SU-DHL-6 (cell line): ENCODE results near the gene BTBD2.

Source experiments
- EZH2phosphoT487 ChIP-seq: fragments of 200-600 bp; sonication (generic), shearing (Covaris generic); conservative IDR thresholded peaks from 2 replicates; pipeline ENCODE4 v1.6.1; 2018; ENCODE audit warnings: mild to moderate bottlenecking, antibody characterized with exemption, low read length, moderate library complexity, mixed read lengths
- TF ChIP-seq, protein P1 (sequence below): fragments of 200-600 bp; sonication (generic); IDR thresholded peaks from one replicate; pipeline ENCODE4 v1.5.1; 2017; ENCODE audit warnings: antibody characterized with exemption, mild to moderate bottlenecking, low read length, moderate library complexity; ENCODE audit not compliant: insufficient read depth, poor library complexity, severe bottlenecking

- TF ChIP-seq, protein P1, sequence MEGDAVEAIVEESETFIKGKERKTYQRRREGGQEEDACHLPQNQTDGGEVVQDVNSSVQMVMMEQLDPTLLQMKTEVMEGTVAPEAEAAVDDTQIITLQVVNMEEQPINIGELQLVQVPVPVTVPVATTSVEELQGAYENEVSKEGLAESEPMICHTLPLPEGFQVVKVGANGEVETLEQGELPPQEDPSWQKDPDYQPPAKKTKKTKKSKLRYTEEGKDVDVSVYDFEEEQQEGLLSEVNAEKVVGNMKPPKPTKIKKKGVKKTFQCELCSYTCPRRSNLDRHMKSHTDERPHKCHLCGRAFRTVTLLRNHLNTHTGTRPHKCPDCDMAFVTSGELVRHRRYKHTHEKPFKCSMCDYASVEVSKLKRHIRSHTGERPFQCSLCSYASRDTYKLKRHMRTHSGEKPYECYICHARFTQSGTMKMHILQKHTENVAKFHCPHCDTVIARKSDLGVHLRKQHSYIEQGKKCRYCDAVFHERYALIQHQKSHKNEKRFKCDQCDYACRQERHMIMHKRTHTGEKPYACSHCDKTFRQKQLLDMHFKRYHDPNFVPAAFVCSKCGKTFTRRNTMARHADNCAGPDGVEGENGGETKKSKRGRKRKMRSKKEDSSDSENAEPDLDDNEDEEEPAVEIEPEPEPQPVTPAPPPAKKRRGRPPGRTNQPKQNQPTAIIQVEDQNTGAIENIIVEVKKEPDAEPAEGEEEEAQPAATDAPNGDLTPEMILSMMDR, result no peak
- no peak for TF ChIP-seq EZH2phosphoT487
These were observed 58.5 kb downstream of the BTBD2 start for GRCh38 chr19:1956868-1957492.
